ENCODE measurements around the gene OR6M1.

OR6M1 gene

GRCh38 chr11:123775715-123776549, 30.2 kb downstream of the OR6M1 start:
- no peak for DNase-seq (ENCODE audit: low read depth)

GRCh38 chr11:123775289-123775688, 30.9 kb downstream of the OR6M1 start:
- DNase-seq (ENCODE audit: low read depth): no peak

GRCh38 chr11:123773959-123774358, 32.2 kb downstream of the OR6M1 start:
- no peak for DNase-seq (ENCODE audit: low read depth)

- no peak for DNase-seq (ENCODE audit: low read depth)
These were observed 33.1 kb downstream of the OR6M1 start for GRCh38 chr11:123773026-123773425.

GRCh38 chr11:123771664-123772063, 34.5 kb downstream of the OR6M1 start:
- DNase-seq (ENCODE audit: low read depth): no peak

GRCh38 chr11:123770712-123771111, 35.4 kb downstream of the OR6M1 start:
- DNase-seq (ENCODE audit: low read depth): no peak

- DNase-seq (ENCODE audit: low read depth): no peak
These were observed 40.5 kb downstream of the OR6M1 start for GRCh38 chr11:123765601-123766000.

- DNase-seq (ENCODE audit: low read depth): no peak
These were observed 43.7 kb downstream of the OR6M1 start for GRCh38 chr11:123762422-123762821.

GRCh38 chr11:123760894-123761293, 45.3 kb downstream of the OR6M1 start:
- no peak for DNase-seq (ENCODE audit: low read depth)

- DNase-seq (ENCODE audit: low read depth): no peak
These were observed 48.2 kb downstream of the OR6M1 start for GRCh38 chr11:123757976-123758375.

- DNase-seq (ENCODE audit: low read depth): no peak
These were observed 50.3 kb downstream of the OR6M1 start for GRCh38 chr11:123755813-123756212.
